ENCODE measurements around the gene PEX14.

DNA sequence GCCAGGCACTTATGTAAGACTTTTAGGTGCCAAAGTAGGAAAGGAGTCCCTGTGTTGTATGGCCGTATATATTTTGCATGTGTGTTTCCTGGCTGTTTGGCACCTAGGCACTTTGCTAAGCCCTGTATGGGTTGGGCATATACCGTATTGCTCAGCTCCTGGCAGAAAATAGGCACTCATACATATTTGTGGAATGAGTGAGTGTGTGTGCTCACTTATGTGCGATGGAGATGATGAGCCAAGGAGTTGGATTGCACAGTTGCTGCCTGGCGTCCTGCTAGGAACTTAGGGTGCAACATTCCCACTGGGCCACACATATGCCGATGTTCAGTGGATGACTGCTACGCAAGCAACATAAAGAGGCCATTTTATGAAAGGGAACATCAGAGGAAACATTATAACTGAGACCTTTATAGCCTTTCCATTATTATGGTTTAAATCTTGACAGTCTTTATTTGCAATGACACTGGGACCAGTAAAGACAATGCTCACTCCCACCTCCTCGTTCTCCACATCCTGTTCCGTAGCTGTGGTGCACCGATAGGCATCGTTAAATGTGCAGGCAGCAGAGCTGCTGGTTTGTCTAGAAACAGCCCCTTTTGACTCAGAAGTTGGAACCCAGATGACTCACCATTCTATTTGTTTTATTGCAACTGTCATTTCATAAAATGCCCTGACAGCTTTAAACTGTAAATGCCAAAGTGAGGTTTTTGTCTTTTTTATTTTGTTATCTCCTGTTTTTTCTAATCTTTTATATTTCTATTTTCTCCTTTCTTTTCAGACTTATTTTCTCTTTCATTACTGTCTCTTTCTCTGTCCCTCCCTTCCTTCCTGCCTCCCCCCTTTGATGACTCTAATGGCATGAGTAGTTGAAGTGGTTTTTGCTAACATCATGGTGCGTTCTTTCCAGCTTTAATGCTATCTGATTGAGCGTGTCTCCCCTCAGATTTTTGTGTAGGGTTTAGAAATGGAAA lies 36.1 kb downstream of the PEX14 start:
- no peak for TF ChIP-seq YY1 (IDR thresholded peaks at IDR 0.05; ENCODE audit: insufficient read depth, insufficient read length)
- no peak for TF ChIP-seq SUZ12 (IDR thresholded peaks at IDR 0.05; ENCODE audit: extremely low read depth, insufficient read depth, insufficient read length)
- TF ChIP-seq ZNF274 (IDR thresholded peaks at IDR 0.05; ENCODE audit: low read depth, low read length): no peak

Data from NT2/D1 (cell line).